ENCODE data around the gene CCDC192.

The CCDC192 gene

GRCh38 chr5:127928053-127928452 lies 224.9 kb downstream of the CCDC192 start:
- DNase-seq: no peak

DNA sequence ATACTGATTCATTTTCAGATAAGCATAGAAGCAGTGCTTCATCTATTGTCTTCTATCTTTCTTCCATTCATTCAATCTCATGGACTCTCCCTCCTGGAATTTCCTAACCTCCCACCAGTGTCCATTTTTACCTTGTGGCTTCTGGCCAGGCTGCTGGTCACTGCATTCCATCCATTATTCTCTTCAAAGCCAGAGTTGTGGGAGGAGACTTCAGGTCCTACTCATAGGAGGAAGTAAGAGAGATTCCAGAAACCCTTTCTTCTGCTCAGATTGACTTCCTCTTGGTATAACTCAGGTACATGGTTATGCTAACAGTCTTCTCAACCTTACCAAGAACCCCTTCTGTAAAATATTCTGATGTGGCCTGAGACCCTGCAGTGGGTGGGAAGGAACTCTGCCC lies 227.1 kb downstream of the CCDC192 start:
- DNase-seq: no peak

DNA sequence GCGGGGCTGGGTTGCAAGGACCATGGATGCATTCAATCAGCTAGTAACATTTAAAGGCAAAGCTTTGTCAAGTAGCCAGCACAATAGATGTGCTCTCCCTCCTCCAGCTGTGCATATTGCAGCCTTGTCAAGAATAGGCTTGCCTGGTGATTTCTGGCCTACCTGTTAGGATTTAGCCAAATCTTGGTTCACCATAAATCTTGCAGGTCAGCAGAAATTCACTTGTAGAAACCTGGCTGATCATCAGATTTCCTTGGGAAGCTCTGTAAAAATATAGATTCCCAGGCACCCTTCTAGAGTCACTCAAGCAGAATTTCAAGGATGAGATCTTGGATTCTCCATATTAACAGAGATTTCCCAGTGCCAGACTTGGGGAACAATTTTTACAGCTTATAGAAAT lies 228.2 kb downstream of the CCDC192 start:
- no peak for DNase-seq

DNA sequence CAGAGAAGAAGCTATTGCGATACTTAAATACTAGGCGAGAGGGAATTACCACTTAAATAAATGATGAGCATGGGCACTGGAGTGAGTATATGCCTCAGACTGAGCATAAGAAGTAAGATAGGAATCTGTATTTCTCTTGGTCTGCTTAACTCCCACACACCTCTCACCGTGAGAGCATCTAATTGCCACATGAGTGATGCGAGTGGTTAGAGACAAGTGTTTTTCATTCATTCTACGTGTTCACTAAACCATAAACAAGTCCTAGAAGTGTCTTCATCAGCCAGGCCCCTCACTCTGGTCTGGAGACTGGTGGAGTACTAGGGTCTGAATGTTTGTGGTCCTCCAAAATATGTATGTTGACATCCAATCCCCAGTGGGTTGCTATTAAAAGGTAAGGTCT lies 230.2 kb downstream of the CCDC192 start:
- DNase-seq: no peak

GRCh38 chr5:127934791-127935256 lies 231.6 kb downstream of the CCDC192 start:
- no peak for DNase-seq

- no peak for DNase-seq
Measured at GRCh38 chr5:127935398-127935797, 232.2 kb downstream of the CCDC192 start.

DNA sequence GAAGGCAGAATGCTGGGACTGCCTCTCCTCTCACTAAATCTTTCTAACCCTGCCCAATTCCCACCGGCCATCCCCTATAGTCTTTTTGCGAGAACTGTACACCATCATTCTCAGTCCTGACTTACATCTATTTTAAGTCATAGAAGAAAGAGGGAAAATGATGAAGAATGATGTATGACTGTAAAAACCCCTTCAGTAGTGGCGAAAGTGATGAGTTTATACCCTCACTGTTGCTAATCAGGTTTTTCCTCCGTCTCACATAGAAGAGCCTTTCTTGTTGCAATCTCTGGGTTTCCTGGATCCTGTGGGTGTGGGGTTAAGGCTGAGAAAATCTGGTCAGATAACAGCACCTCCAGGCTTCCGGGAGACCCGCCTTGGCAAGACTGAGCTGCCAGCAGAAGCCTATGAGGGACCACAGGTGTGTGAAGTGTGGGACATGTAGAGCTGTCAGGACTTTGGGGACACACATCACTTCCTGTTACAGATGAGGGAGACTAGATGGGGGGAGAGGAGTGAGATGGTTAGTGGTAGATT lies 233.3 kb downstream of the CCDC192 start:
- peak; percentile 21 for DNase-seq

GRCh38 chr5:127938746-127939145 lies 235.6 kb downstream of the CCDC192 start:
- no peak for DNase-seq

DNA sequence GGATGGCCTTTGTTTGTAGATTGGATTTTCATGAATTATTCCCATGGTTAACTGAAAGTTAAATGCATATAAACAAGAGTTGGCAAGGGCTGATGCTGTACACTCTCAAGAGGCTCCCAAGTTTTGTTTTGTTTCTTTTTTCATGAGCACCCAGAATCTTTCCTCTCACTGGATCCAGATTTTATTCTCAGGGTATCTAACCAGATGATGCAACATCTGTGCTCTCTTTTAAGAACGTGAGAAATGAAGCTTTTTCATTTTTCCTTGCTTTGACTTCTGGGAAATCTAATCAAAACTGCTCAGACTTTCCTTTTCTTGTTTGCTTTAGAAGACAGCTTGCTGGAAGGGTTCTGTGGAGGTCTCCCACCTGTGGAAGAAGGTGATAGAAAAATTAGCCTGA lies 237.7 kb downstream of the CCDC192 start:
- no peak for DNase-seq

GRCh38 chr5:127941646-127942045 lies 238.5 kb downstream of the CCDC192 start:
- DNase-seq: no peak

DNA sequence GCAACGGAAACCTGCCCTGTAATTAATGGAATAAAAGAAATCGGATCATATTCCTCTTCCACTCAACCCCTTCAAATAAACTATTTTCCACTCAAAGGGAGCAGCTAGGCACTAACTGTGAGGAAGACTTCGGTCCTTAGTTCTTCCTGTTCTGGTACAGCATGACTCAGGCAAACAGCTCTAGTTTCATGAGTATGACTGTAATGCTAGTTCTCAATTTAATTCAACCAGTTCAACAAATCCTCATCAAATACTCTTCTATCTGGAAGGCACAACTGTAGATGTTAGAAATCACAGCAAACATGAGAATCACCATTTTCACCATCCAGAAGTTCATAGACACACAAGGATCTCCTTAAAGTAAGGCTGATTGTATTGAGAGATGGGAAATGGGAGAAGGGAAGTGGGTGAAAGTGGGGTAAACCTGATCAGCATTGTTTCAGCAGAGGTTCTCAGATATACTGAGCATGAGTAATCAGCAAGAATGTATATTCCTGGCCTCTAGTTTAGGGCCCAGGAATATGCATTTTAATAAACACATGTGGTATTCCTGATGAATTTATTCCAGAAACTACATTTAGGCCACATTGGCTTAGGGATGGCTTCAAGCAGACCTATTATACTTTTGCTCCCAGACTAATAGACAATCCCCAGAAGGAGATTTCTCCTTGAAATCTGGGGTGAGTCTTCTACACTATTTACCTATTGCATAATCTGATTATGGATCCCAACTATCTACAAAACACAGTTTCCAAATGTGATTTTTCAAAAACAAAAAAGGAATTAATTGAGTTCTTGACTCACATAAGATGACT lies 239.3 kb downstream of the CCDC192 start:
- DNase-seq: no peak

DNA sequence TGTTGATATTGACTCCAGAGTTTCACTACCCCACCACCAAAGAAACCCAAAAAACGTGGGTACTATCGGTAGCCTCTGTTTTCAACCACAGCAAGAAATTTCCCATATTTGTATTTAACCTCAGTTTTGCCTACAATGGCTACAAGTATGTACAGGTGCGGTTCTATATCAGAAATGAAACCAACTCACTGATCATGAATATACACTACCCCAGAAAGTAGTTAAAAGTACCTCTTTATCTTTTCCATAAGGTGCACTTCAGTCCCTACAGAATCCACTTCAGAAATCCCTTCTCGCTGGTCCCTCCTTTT lies 239.8 kb downstream of the CCDC192 start:
- no peak for DNase-seq

DNA sequence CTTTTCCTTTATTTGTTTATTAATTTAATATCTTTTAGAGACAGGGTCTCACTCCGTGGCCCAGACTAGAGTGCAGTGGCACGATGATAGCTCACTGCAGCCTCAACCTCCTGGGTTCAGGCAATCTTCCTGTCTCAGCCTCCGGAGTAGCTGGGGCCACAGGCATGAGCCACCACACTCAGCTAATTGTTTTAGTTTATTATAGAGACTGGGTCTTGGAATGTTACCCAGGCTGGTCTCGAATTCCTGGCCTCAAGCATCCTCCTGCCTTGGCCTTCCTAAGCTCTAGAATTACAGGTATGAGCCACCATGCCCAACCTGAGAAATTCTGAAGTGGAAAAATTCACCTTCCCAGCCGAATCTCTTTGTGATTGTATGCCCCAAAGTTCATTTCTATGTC lies 240.9 kb downstream of the CCDC192 start:
- no peak for DNase-seq

- DNase-seq: no peak
Measured at GRCh38 chr5:127947941-127948340, 244.8 kb downstream of the CCDC192 start.

DNA sequence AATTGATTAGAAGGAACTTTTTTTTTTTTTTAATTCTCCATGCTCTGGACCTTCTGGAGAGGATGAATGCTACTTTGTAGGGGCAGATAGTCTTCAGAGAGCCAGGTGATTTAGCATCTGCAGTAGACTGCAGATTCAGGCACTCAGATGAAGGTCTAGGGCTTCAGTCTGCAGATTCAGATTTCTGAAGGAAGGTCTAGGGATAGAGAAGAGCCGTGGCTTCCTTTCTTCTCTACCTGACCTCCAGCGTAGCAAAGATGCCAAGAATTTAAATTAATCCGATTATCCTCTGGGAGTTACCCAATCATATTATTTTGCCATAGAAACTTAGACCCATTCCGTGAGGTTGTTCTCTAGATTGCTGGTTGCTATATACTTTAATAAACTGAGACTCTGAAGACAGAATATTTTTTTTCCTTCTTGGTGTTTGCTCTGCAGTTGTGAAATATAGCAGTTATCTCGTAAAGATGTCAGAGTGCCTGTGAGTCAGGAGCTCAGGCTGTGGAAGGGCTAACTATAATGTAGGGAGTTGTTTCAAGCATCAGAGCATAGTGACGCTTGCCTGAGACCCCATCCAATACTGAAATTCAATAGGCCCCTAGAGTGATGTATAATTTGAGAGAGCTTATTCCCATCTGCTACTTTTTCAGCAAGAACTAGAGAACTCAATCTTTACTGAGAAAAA lies 247.7 kb downstream of the CCDC192 start:
- DNase-seq: no peak

DNA sequence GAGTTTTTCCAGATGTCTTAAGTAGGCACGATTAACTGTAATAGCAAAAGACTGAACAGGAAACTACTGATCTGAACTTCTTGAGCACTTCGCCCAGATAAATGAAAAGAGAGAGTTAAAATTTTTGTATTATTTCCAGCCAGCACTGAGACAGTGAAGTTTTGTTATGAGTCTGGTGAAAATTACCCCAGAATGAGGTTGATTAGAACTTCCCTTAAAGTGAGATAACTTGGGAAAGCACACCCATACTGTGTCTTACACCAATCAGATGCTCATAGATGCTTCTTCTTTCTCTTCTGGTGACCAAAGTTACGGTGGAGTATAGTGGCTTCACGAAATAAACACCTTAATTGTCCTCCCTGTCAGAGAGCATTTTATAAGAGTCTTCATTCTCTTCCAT lies 248.6 kb downstream of the CCDC192 start:
- no peak for DNase-seq

- DNase-seq: no peak
Measured at GRCh38 chr5:127957183-127957582, 254.0 kb downstream of the CCDC192 start.

- DNase-seq: no peak
Measured at GRCh38 chr5:127957701-127958239, 254.6 kb downstream of the CCDC192 start.

GRCh38 chr5:127958421-127959011 lies 255.3 kb downstream of the CCDC192 start:
- no peak for DNase-seq

DNA sequence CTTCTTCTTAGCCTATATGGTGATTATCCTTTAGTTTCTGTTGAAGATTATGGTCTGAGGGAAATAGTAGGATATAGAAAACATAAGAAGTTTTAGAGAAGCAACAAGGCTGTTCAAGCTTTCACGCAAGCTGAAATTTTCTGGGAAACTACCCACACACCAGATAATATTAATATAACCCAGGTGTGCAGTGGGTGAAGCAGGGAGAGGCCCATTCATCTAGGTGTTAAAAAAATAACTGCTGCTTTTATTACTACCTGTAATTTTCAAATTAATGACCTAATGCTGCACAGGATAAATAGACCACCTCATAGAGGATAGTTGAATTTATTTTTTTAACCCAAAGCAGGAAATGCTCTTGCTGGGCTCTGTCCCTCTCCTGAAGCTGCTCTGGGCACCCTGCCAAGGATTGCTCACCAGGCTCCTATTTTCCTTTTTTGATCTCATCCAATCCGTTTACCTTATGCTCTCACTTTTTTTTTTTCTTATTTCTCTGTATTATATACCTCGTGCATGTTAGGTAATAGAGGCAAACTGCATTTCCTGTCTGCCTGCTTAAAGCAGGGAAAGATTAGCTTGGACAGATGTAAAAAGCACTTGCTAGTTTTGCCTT lies 256.1 kb downstream of the CCDC192 start:
- DNase-seq: no peak

DNA sequence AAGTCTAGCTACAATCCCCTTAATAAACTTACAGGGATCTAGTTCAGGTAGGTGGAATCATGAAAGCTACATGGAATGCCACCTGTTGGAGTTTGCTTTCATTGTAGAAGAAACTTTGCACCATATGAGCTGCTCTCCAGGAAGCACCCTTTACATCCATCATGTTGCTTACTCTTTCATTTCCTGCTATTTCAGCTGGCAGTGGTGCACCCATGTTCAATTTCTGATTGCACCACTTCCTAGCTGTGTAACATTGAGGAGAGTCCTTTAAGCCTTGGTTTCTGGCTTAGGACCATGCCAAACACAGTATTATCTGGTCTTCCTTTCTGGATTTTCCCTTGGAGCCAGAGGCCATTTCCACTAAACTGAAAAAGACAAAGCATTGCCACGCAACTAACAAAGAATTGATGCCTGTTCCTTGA lies 257.1 kb downstream of the CCDC192 start:
- DNase-seq: no peak

- no peak for DNase-seq
Measured at GRCh38 chr5:127961006-127961762, 258.0 kb downstream of the CCDC192 start.

Measured in CD4-positive, alpha-beta T cell treated with Interleukin-4 for 4 hours (primary cell).